GM21529 (cell line): Measurements from ENCODE around the gene SERPINI1.
A peak's percentile ranks its signal among the peaks of the same experiment; 100 is the strongest.

Experiments used
- ATAC-seq: cut with Tn5 transposase; IDR thresholded peaks from one replicate; pipeline ENCODE4 v1.9.1; 2021; ENCODE audit not compliant: unreplicated experiment

SERPINI1 gene, protein sequence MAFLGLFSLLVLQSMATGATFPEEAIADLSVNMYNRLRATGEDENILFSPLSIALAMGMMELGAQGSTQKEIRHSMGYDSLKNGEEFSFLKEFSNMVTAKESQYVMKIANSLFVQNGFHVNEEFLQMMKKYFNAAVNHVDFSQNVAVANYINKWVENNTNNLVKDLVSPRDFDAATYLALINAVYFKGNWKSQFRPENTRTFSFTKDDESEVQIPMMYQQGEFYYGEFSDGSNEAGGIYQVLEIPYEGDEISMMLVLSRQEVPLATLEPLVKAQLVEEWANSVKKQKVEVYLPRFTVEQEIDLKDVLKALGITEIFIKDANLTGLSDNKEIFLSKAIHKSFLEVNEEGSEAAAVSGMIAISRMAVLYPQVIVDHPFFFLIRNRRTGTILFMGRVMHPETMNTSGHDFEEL

DNA sequence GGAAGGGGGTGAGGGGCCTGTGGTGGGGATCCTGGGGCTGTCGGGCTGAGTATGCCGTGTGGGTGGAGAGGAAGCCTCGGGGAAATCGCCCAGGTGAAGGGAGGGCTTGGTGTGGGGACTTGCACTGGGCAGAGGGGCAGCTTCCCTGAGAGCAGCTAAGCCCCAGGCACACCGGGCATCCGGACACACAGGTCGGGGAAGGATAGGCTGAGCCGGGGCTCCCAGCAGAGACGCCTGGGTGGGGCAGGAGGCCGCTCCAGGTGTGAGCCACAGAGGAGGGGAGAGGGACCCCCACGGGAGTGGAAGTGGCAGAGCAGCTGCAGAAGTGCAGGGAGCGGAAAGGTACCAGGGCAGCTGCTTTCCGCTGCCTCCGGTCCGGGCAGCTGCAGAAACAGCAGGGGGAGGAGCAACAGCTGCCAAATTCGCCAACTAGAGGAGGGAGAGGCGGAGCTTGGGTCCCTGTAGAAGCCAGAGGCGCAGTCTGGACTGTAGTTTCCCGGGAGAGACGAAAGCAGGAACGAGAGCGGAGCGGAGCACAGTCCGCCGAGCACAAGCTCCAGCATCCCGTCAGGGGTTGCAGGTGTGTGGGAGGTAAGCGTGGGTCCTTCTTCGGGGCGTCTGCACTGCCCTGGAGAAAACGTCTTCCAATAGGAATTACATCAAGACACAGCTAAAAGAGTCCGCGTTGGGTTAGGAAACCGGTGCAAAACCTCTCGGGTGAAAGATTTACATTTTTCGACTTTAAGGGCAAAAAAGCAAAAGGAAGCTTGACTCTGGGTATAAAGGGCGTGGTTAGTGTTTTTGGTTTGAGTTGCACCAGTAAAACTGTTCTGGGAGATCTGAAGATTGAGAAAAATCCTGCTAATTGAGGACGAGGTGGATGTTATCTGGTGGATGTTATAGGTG lies at the start of gene SERPINI1:
SERPINI1 (plus strand) TSS at position 489 of the 906 bp plus-strand sequence. CDS start 53,408 bp downstream, outside the sequence.
- peak; percentile 60 for ATAC-seq

DNA sequence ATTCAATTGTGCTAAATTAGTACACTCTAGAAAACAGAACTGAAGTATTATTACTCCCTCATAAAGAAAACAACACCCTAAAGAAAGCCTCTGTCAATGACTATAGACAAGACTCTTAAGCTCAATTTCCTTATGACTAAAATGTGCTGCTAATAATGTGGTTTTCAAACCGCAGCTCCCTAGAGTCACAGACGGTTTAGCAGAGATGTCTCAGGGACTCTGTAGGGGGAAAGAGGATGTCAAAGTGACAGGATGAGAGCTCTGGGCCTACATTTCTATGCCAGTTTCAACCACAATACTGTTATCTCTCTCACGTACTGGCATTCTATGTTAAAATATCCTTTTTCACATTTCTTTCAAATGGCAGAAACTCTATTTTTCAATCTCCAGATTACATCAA lies 44.2 kb upstream of the SERPINI1 start:
- peak; percentile 100 for ATAC-seq

DNA sequence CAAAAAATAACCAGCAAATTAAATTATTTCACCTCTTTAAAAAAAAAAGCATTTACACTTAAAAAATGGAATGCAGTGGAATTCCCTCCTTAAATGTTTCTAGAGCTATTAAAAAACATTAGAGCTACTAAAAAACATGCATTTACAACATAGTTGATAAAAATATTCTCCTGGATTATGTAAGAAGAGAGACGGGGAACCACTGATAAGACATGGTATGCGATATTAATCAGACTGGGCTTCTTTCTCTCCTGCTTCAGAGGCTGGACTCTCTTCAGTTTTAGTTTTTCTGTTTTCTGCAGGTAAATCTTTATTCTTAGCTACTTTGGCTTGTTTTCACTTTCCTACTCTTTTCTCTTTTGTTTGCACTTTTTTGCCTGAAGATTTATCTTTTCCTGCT lies 41.4 kb upstream of the SERPINI1 start:
- ATAC-seq, result no peak

DNA sequence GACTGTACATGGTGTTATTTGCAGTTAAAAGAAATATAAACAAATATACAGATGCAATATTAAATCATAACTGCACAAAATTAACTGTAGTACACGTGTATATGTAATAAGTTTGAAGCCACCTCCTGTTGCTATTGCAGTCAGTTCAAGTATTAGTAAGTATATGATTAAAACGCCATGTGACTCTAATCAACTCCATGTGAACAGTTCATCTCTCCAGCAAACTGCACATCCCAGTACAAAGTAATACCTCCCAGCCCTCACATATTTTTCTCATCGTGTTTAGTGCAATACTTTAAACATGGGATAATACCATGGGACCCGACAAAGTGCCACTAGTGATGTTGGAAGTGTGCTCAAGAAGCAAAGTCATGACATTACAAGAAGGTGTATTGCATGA lies 35.5 kb upstream of the SERPINI1 start:
- no peak for ATAC-seq

DNA sequence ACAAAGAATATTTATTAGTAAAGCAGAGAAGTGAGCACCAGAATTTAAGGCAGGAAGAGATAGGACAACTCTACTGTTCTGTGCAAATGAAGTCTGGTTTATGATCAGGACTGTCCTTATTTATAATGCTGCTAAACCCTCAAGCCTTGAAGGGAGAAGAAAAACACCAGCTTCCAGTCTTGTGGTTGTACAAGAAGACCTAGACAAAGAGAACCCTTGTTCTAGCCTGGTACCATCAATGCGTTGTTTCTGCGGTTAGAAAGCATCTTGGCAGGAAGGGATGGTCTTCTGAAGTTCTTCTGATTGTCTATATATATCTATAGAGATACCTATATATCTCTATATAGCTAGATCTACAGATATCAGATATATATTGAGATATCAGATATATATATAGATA lies 34.6 kb upstream of the SERPINI1 start:
- ATAC-seq, result no peak

DNA sequence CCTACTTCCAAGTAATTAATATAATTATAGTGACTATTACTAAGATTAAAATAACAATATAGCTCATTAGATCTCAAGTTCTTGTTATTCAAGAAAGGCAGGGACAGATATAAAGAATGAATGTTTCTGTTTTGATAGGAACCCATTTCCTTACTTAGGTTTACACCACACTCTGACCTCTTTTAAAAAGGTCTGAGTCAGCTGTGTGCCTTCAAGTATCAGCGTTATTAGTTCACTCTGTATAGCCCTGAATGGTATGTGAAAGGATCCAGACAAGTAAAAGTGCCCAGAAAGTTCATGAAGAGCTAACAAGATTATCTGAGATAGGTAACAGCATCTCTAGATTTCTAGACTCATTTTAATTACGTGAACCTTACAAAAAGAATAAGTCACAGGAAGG lies 29.7 kb upstream of the SERPINI1 start:
- ATAC-seq, result no peak

DNA sequence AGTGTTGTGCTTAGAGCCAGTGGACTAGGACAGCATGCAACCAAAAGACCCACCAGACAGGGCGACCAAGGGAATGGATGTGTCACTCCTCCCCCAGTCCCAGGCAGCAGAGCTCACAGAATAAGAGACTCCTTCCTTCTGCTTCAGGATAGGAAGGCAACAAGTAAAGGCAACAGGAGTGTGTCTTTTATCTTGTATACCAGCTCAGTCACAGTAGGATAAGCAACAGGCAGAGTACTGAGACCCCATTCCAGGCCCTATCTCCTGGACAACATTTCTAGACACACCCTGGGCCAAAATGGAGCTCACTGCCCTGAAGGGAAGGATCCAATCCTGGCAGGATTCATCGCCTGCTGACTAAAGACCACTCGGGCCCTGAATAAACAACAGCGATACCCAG lies 25.8 kb upstream of the SERPINI1 start:
- ATAC-seq, result no peak

DNA sequence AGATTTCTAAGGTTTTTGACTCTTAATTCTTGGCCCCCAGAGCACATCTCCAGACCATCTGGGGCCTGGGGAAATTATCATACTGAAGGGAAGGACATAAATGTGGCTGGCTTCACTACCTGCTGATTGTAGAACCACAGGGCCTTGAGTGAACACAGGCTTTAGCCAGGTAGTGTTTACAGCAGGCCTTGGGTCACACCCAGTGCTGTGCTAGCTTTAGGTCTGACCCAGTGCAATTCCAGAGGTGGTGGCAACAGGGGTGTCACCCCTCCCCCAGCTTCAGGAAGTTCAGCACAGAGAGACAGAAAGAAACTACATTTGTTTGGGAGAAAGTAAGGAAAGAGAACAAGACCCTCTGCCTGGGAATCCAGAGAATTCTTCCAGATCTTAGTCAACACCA lies 25.0 kb upstream of the SERPINI1 start:
- no peak for ATAC-seq

DNA sequence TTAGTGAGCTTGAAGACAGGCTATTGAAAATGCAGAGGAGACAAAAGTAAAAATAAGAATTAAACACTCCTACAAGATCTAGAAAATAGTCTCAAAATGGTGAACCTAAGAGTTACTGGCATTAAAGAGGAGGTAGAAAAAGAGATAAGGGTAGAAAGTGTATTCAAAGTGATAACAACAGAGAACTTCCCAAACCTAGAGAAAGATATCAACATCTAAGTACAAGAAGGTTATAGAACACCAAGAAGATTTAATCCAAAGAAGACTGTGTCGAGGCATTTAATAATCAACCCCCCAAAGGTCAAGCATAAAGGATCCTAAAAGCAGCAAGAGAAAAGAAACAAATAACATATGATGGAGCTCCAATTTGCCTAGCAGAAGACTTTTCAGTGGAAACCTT lies 24.1 kb upstream of the SERPINI1 start:
- no peak for ATAC-seq

DNA sequence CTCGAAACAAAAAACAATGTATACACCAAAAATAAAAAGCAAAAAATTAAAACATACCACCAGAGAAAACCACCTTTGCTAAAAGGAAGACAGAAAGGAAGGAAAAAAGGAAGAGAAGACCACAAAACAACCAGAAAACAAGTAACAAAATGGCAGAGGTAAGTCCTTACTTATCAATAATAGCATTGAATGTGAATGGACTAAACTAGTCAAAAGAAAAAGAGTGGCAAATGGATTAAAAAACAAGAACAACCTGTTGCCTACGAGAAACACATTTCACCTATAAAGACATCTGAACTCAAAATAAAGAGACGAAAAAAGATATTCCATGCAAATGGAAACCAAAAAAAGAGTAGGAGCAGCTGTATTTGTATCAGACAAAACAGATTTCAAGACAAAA lies 23.1 kb upstream of the SERPINI1 start:
- no peak for ATAC-seq

DNA sequence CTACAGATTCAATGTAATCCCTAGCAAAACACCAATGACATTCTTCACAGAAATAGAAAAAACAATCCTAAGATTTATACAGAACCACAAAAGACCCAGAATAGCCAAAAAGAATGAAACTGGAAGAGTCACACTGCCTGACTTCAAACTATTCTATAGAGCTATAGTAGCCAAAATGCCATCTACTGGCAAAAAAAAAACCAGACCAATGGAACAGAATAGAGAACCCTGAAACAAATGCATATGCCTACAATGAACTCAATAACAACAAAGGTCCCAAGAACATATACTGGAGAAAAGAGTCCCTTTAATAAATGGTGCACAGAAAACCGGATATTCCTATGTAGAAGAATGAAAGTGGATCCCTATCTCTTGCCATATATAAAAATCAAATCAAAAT lies 20.6 kb upstream of the SERPINI1 start:
- no peak for ATAC-seq

DNA sequence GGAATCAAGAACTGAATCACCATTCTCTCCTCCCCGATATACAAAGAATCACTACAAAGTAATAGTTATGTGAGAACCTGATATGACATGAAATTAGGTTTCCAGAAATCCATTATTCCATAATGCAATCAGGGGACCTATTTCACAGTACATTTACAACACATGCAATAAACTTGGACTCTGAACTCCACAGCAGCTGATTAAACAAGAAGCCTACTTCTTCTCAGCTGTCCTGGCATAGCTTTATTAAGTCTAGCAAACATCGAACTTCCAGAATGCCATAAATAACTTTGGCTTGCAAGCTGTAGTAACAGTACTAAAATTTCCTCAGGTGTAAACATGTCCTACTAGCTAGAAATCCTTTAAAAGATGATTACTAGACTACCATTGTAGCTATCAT lies 18.6 kb upstream of the SERPINI1 start:
- ATAC-seq, result no peak

DNA sequence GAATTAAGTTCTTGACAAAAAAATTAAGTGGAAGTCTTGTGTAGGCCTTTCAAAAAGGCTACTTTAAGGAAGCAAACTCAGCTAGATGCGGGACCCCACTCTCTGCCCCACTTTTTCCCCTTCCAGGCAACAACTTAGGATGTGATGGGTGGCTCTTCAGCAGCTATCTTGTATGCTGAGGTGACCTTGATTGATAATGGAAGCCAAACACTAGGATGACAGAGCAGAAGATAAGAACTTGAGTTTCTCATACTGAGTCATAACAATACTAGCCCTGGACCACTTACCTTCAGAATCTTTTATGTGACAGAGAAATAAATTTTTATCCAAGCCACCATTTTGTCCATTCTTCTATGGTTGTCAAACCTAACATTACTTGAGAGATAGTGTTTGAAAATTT lies 16.9 kb upstream of the SERPINI1 start:
- no peak for ATAC-seq

DNA sequence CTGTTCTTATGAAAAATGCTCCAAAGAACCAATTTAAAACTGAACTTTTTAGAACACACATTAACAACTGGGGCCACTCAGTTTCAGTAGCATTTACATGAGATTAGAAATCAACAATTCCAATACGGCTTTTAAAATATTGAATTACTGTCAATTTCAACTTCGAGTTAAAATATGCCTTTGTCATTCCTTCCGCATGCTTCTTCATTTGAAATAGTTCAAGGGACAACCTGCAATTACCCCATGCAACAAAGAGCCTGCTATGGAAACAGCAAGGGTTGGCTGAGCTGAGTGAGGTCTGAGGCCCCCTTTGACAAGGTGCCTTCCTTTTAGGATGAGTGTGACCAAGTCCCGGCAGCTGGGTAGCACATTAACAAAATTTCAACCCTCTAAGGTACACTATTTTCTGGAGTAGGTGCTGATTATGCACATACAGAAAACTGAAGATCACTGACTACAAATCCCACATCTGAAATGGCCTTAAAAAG lies 12.5 kb upstream of the SERPINI1 start:
- ATAC-seq, result no peak

DNA sequence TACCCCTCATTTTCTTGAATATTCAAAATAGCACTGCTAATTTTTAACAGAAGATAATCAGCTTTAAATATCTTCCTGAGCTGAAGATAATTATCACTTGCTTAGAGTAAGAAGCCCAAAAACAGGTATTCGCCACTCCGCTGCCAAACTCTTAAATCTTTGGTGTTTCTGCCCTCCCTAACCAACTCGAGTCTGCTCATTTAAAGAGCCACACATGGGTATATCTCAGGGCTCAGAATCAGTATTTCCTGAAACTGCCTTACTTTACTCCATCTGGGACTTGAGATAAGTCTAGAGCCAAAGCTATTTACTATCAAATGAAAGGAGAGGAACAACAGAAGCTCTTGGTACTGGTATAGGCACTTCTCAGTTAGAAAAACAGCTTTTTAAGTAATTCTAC lies 11.6 kb upstream of the SERPINI1 start:
- ATAC-seq, result no peak

DNA sequence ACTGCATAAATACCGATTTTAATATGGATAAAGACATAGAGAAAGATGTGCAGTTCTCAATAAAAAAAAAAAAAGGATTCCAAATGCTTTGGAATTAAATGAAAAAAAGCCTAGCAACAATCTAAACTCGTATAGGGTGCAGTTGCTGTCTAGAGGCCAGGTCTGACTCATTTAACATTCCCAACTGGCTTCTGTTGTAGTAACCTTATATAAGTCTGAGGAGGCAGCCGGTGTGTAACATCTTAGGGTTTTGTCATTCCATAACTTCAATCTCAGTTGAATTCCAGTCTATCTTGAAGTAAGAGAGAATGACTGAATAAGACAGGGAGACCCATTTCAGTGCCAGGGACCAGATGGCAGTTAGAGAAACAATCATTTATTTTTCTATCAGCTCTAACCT lies 7.3 kb upstream of the SERPINI1 start:
- no peak for ATAC-seq

DNA sequence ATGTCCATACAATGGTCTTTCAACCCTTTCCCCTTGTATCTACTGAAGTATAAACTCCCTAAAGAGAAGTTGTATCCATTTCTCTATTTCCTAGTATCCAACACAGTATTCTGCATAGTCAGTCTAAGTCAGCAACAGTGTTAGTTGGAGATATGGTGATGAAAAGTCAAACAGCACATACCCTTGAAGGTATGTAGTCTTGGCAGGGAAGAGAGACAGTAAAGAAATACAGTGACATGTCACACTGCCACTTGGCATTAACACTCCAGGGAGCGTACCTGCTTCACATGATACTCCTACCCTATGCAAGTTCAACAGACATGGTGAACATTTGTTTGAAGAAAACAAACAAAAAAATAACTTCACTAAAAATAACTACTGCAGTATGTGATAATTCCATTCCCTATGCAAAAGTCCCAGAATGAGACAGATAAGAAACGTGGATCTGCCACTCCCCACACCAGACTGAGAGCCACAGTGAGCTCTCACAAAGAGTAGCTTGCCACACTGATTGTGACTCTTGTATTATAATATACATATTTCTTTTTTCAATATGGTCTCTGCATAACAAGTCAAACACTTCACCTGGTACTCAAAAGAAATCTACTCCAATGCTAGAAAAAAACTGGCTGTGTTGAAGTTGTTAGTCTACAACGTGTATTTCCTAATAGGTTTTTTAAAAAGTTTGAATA lies 6.7 kb upstream of the SERPINI1 start:
- no peak for ATAC-seq

DNA sequence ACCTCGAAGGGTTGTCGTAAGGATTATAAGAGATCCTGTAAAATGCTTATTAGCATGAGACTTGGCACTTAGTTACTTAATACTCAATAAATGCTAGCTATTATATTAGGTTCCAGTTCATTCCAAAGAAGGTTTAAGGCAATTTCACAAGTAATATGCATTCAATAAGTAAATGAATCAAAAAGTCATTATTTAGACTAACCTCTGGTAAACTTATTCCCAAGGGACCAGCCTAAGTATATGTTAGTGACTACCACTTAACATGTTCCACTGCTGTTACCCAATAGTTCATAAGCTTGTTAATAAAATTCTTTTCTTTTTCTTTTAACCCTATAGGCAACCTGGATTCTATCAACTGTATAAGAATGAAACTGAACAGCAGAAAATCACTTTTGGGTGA lies 5.9 kb upstream of the SERPINI1 start:
- ATAC-seq, result no peak

DNA sequence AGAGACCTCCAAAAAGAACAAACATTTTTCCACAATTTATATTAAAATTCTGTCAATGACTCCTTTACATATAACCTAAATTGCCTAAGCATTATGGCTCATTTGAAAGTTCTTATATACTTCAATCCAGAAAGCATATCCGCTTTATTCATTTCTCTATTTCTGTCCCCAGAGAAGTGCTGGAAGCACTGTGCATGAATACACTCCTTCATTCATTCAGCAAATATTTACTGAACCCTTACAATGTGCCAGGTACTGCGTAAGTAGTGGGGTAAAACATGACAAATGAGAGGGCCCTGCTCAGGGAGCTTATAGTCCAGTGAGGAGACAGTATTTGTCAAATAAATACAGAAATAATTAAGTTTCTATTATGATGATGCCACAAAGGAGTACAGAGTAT lies 4.1 kb upstream of the SERPINI1 start:
- no peak for ATAC-seq

DNA sequence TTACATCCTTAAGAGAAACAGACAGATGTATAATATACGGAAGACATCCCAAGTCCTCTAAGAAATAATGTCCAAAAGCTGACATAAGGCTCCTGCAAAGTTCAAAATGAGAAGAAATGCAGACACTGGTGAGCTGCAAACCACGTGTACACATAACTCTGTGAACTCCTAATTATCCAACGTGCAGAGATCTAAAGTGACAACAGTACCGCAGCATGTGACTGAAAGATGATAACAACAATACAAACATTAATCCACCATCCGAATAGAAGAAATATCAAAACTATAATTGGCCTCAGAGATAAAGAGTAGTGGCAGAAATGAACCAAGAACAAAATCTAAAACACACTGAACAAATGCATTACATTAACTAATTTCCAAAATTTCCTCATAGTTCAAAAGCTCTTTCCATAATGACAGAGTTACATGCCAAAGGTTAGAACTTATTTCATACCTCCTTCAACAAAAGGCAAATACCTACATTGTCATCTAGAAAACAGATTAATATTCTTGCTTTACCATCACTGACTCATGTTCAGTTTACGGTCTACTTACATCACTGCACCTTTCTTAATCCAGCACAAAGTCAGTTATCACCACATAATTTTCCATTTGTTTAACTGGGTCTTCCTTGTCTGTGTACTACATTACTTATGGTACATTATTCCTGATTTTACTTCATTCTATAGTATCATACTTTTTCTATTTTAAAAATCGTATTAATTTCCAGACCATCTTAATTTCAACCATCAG lies 3.0 kb upstream of the SERPINI1 start:
- no peak for ATAC-seq
